ENCODE measurements around the gene AHNAK2. TPM values are rescaled to one million over a fixed set of nuclear protein-coding genes. Genes with fewer than 3 reads are reported as not detected.

Gene AHNAK2
- total RNA-seq, 1 donor from 2014 or later, result 13.7 TPM

- no peaks in the 10 kb centered on the region for H3K4me1 ChIP-seq
- intact Hi-C loops (cut with DNase I), result no loop called here
- no peaks in the 10 kb centered on the region for H3K36me3 ChIP-seq
- no peaks in the 10 kb centered on the region for H3K9me3 ChIP-seq
- no peak overlapping the region for H3K27ac ChIP-seq
- no peak for TF ChIP-seq CTCF (IDR thresholded peaks at IDR 0.05)
- H3K4me3 ChIP-seq, result no peak overlapping the region
- ATAC-seq (peak; percentile 28), DNase-seq (no peak)
- H3K27me3 ChIP-seq, result no peaks in the 10 kb centered on the region
These were observed 20.7 kb downstream of the AHNAK2 start for GRCh38 chr14:104957146-104958113.

- no peak overlapping the region for H3K4me3 ChIP-seq
- H3K27ac ChIP-seq, result no peak overlapping the region
- H3K36me3 ChIP-seq, result no peaks in the 10 kb centered on the region
- TF ChIP-seq CTCF (IDR thresholded peaks at IDR 0.05), result no peak
- intact Hi-C loops (cut with DNase I), result no loop called here
- no peaks in the 10 kb centered on the region for H3K9me3 ChIP-seq
- no peaks in the 10 kb centered on the region for H3K4me1 ChIP-seq
- H3K27me3 ChIP-seq, result no peaks in the 10 kb centered on the region
- ATAC-seq, result peak; percentile 17
- no peak for DNase-seq
These were observed 21.8 kb downstream of the AHNAK2 start for GRCh38 chr14:104956290-104956890.

DNA sequence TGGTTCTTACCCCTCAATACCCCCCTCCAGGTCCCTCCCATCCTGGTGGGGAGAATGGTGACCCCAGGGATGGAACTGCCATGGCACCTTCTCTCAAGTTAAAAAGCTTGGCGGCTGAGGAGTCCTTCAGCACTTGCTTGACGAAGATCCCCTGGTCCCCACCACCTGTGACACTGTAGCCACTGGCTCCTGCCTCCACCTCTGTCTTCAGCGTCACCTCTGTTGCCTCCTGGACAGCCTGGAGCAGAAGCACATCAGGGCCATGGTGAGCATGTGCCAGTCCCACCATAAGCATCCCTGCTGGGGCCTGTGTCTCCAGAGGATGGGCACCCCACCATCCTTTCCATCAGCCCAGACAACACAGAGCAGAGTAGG lies 22.8 kb downstream of the AHNAK2 start:
- intact Hi-C loops (cut with DNase I), result no loop called here
- no peaks in the 10 kb centered on the region for H3K36me3 ChIP-seq
- DNase-seq (no peak), ATAC-seq (peak; percentile 17)
- no peaks in the 10 kb centered on the region for H3K27me3 ChIP-seq
- H3K9me3 ChIP-seq, result no peaks in the 10 kb centered on the region
- H3K27ac ChIP-seq, result no peak overlapping the region
- no peak overlapping the region for H3K4me3 ChIP-seq
- no peak for TF ChIP-seq CTCF (IDR thresholded peaks at IDR 0.05)
- no peaks in the 10 kb centered on the region for H3K4me1 ChIP-seq

- no peak for DNase-seq
- Histone ChIP-seq H3K27me3 (no peaks in the 10 kb centered on the region), H3K4me3 (no peak overlapping the region), H3K27ac (no peak overlapping the region), H3K9me3 (no peaks in the 10 kb centered on the region), H3K36me3 (no peaks in the 10 kb centered on the region), H3K4me1 (no peaks in the 10 kb centered on the region)
- intact Hi-C loops (cut with DNase I), result no loop called here
- no peak for TF ChIP-seq CTCF (IDR thresholded peaks at IDR 0.05)
- no peak for ATAC-seq
These were observed 23.3 kb downstream of the AHNAK2 start for GRCh38 chr14:104954746-104955395.

DNA sequence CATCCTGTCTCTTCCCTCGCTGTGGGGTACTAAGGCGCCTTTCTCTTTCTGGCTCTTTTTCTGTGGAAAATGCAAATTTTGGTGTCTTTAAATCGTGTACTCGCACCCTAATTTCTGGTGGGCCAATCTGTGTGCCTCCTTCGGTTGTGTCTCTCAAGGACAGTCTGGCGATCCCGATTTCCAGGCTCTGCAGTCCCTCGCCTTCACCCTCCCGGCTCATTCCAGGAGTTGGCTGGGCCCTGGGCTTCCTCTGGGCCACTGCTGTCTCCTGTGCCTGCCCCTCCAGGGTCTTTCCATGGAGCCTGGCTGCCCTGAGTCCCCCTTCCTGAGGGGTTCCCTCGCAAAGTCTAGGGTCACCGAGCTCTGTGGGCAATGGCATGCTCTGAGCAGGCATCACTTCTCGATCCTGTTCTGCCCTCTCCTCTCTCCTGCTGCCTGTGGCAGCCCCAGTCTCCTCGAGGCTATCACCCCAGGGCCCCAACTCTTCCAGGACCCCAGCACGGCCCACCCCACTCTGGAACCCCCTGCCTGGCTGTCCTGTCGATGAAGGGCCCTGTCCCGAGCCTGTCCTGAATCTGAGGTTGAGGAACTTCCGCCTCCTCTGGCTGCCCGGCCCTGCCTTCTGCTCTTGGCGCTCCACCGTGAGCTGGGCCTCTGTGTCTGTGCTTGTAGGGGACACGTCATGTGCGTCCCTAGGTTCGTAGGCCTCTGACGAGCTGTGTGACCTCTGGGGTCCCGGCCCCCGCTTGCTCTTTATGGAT lies 24.1 kb downstream of the AHNAK2 start:
- Histone ChIP-seq H3K36me3 (no peaks in the 10 kb centered on the region), H3K9me3 (no peaks in the 10 kb centered on the region), H3K27ac (no peak overlapping the region), H3K4me3 (no peak overlapping the region), H3K4me1 (no peaks in the 10 kb centered on the region), H3K27me3 (no peaks in the 10 kb centered on the region)
- ATAC-seq, result peak; percentile 29
- no peak for TF ChIP-seq CTCF (IDR thresholded peaks at IDR 0.05)
- intact Hi-C loops (cut with DNase I), result no loop called here
- DNase-seq, result no peak
